Measurements from ENCODE around the gene RPUSD1.
A peak's percentile ranks its signal among the peaks of the same experiment; 100 is the strongest.

DNA sequence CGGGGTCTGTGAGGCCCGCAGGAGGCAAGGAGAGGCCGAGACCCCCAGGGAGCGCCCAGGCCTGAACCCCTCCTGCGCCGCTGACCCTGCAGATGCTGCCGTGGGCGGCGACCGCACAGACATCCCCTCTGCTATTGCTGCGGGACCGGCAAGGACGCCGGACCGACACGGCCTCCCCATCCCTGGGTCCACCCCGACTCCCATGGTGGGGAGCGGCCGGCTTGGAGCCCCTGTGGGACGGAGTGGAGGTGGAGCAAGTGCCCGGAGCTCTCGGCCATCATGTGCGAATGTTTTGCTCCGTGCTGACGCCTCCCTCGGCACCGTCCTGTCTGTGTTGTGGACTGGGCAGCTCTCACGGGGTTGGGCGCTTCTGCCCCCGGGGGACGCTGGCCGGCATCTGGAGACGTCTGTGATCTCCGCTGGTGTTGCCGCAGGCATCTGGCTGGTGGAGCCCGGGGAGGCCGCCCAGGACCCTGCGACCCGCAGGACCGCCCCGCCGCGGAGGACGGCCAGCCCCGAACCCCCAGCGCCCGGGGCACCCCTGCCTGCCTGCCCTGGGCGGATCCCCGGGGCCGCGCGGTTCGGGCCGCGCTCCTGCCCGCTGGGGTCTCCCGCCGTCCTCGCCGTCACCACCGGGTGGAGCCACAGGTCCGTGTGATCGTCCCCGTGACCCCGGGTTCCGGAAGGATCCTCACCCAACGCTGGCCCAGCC lies 25.2 kb upstream of the RPUSD1 start:
- TF ChIP-seq, protein P1, sequence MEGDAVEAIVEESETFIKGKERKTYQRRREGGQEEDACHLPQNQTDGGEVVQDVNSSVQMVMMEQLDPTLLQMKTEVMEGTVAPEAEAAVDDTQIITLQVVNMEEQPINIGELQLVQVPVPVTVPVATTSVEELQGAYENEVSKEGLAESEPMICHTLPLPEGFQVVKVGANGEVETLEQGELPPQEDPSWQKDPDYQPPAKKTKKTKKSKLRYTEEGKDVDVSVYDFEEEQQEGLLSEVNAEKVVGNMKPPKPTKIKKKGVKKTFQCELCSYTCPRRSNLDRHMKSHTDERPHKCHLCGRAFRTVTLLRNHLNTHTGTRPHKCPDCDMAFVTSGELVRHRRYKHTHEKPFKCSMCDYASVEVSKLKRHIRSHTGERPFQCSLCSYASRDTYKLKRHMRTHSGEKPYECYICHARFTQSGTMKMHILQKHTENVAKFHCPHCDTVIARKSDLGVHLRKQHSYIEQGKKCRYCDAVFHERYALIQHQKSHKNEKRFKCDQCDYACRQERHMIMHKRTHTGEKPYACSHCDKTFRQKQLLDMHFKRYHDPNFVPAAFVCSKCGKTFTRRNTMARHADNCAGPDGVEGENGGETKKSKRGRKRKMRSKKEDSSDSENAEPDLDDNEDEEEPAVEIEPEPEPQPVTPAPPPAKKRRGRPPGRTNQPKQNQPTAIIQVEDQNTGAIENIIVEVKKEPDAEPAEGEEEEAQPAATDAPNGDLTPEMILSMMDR (IDR thresholded peaks at IDR 0.05): peak; percentile 51
- no peak for TF ChIP-seq EZH2 (IDR thresholded peaks at IDR 0.05; ENCODE audit: borderline replicate concordance, insufficient read depth, low read depth, low read length, poor library complexity, severe bottlenecking)
